Adrenal gland (tissue), 12 donors: Measurements from ENCODE around the gene SRXN1. TPM values are rescaled to one million over a fixed set of nuclear protein-coding genes. Genes with fewer than 3 reads are reported as not detected.
A peak's percentile ranks its signal among the peaks of the same experiment; 100 is the strongest.

Experiments used
- DNase-seq, 7 donors: peaks; one replicate each; pipeline ENCODE4 v3.0.0-alpha.2; 2019 to 2020
- H3K27ac ChIP-seq, 5 donors: fragments of 200-600 bp; sonication (generic) in 4 of 5; 1 replicate in 3 of 5; 2 replicates in 2 of 5; pipeline versions ENCODE4 v1.5.1 to v1.8.0; 2016 to 2020; ENCODE audit warnings: mild to moderate bottlenecking in 1 of 5
- H3K27me3 ChIP-seq: fragments of 200-600 bp; 2 replicates; pipeline ENCODE4 v1.8.0; 2021
- H3K36me3 ChIP-seq, 2 donors: fragments of 200-600 bp; replicated peaks in 1 of 2; 1 replicate in 1 of 2; 2 replicates in 1 of 2; pipeline versions ENCODE4 v1.5.1 to v1.8.0; 2018 to 2022
- H3K4me1 ChIP-seq, 2 donors: fragments of 200-600 bp; replicated peaks in 1 of 2; 1 replicate in 1 of 2; 2 replicates in 1 of 2; pipeline versions ENCODE4 v1.5.1 to v1.8.0; 2018 to 2021
- H3K4me3 ChIP-seq, 4 donors: fragments of 200-600 bp; sonication (generic) in 3 of 4; one replicate each; pipeline ENCODE4 v1.5.1; 2016 to 2018
- H3K9me3 ChIP-seq, 3 donors: fragments of 200-600 bp; sonication (generic) in 1 of 3; replicated peaks in 1 of 3; 1 replicate in 2 of 3; 2 replicates in 1 of 3; pipeline versions ENCODE4 v1.5.1 to v1.8.0; 2016 to 2021
- CTCF ChIP-seq, 6 experiments: fragments of 450-650 bp in 4 of 6; fragments of 200-600 bp in 2 of 6; sonication (generic) in 1 of 6; IDR thresholded peaks; 1 replicate in 5 of 6; 2 replicates in 1 of 6; pipeline versions ENCODE4 v1.5.1 to v1.8.0; 2016 to 2021; ENCODE audit warnings: antibody characterized with exemption in 6 of 6, mild to moderate bottlenecking in 2 of 6, moderate library complexity in 1 of 6
- POLR2A ChIP-seq, 2 donors: fragments of 450-650 bp; IDR thresholded peaks; one replicate each; pipeline ENCODE4 v1.6.1; 2017; ENCODE audit warnings: antibody characterized with exemption in 2 of 2, mild to moderate bottlenecking in 2 of 2, moderate library complexity in 1 of 2
- WGBS, 4 donors: extraction: QIAGEN DNeasy Blood & Tissue Kit in 2 of 4; methylation state at CpG; one replicate each; pipeline versions ENCODE4 v1.1.5 to v1.1.7; 2013 to 2017; 5-methylcytosine and 5-hydroxymethylcytosine counted together
- intact Hi-C, 2 donors: fragments of 100-400 bp; cut with DNase I; formaldehyde crosslinking; loops; one replicate each; pipeline versions ENCODE4 v1.14.1 to v1.15.0; 2022 to 2023
- polyA plus RNA-seq, 3 donors: library from polyadenylated mRNA; stranded (reverse); fragments of 200-250 nt in 2 of 3; fragments of 350-450 nt in 1 of 3; fragmentation: Illumina TruSeq in 1 of 3; extraction: RNeasy Lipid Tissue Mini Kit (QIAGEN cat#74804) in 1 of 3; gene quantifications; one replicate each; pipeline ENCODE4 v1.2.3, GENCODE V29; 2013 to 2014
- total RNA-seq, 9 donors: library from RNA; depleted of rRNA in 4 of 9; stranded (reverse); fragments of >200 nt in 4 of 9; fragments of 120-200 nt in 1 of 9; fragmentation: NEBNext Ultra II Directional in 1 of 9; extraction: Animal tissue kit (Norgen Biotek cat#: 25700) in 1 of 9; gene quantifications; one replicate each; pipeline versions ENCODE4 v1.1.0 to v1.2.4, GENCODE V29; 2013 to 2023
- donor health status: healthy with polysubstance abuse.
- donor health status: Bipolar disorder and iron deficiency.
- donor health status: DM: yes; HTN: yes; CAD: no.
- donor health status: DM: no; HTN: no; CAD: no.
- donor health status: DM: no; HTN: no; CAD: no.
- donor health status: DM: yes; HTN: yes; CAD: no.

SRXN1 gene
- total and polyA plus RNA-seq, 12 donors: 19.1 to 203 (median 67.6) TPM

GRCh38 chr20:646868-647233, 6.1 kb downstream of the SRXN1 start:
- peaks cover 27 to 33% of the 10 kb centered on the region in 2 donors for H3K4me1 ChIP-seq
- DNase-seq: no peak

GRCh38 chr20:646107-646867, 6.7 kb downstream of the SRXN1 start:
- TF ChIP-seq CTCF (IDR thresholded peaks at IDR 0.05) (no peak), POLR2A (IDR thresholded peaks at IDR 0.05) (no peak)
- H3K27ac ChIP-seq: peak overlapping the region in 3 of 5 donors; percentile 40 to 78 (median 52)
- WGBS, 4 donors: 51 to 61% (median 55%) methylated on average over 8 to 10 of the region's 10 CpGs

More at GRCh38 chr20:646868-647233, 6.1 kb downstream of the SRXN1 start:
- 71 to 83% (median 78%) methylated on average over 2 of the region's 2 CpGs for WGBS, 4 donors
- Histone ChIP-seq H3K4me3 (no peak overlapping the region), H3K27me3 (no peaks in the 10 kb centered on the region), H3K27ac (peak overlapping the region in 3 of 5 donors; percentile 19 to 42 (median 21)), H3K9me3 (no peaks in the 10 kb centered on the region), H3K36me3 (peaks cover 0 to 36% of the 10 kb centered on the region in 2 donors)
- intact Hi-C loops: loop anchor here in 1 of 2 donors (5.0 kb wide), 1 partner anchor 85 kb away; no protein-coding TSS in a partner anchor
- TF ChIP-seq POLR2A (IDR thresholded peaks at IDR 0.05) (no peak), CTCF (IDR thresholded peaks at IDR 0.05) (no peak)

DNA sequence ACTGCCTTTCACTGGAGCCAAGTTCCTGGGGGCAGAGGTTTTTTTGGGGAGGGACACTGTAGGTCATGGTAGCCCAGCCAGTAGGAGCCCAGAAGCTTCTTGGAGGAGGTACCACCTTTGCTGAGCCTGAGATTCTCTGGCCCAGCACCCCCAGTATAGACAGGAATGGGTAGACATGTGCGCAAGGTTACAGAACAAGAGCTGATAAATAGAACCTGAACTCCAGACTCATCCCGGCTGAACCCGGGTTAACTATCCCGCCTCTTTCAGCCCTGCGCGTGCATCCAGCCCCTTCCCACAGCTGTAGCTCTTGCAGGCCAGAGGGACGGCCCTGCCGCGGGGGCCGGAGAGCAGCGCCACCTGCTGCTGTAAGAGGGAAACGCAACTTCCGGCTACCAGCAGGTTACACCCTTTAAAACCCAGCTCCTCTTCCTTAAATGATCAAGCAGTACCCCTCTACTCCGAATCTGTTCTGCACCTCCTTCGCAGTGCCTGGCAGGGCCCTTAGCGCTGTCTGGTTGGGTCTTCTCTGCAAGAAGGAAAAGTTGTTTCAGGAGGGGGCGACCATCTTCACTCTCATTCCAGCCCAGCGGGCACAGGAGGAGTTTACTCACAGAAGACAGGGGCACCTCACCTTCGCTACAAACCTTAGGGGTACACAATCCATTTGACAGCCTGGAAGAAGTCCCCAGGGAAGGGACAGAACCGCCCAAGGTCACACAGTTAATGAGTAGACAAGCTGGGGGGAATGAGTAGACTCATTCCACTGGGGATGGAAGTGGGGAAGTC, 7.5 kb downstream of the SRXN1 start:
- Histone ChIP-seq H3K36me3 (peaks cover 0 to 33% of the 10 kb centered on the region in 2 donors), H3K4me3 (no peak overlapping the region), H3K9me3 (no peaks in the 10 kb centered on the region), H3K4me1 (peaks cover 22 to 25% of the 10 kb centered on the region in 2 donors), H3K27ac (peak overlapping the region in 3 of 5 donors; percentile 40 to 78 (median 52)), H3K27me3 (no peaks in the 10 kb centered on the region)
- DNase-seq: peak; percentile 49 to 83 (median 67)
- intact Hi-C loops: loop anchor here in 1 of 2 donors (5.0 kb wide), 1 partner anchor 83 kb away; no protein-coding TSS in a partner anchor
- TF ChIP-seq POLR2A (IDR thresholded peaks at IDR 0.05): no peak
- TF ChIP-seq CTCF (IDR thresholded peaks at IDR 0.05): peak; percentile 77 to 92 (median 86)
- 19 to 29% (median 21%) methylated on average over 12 to 20 of the region's 20 CpGs for WGBS, 4 donors

More at GRCh38 chr20:646107-646867, 6.7 kb downstream of the SRXN1 start:
- H3K9me3 ChIP-seq: no peaks in the 10 kb centered on the region
- intact Hi-C loops: loop anchor here in 1 of 2 donors (5.0 kb wide), 1 partner anchor 84 kb away; no protein-coding TSS in a partner anchor
- no peaks in the 10 kb centered on the region for H3K27me3 ChIP-seq
- H3K36me3 ChIP-seq: peaks cover 0 to 36% of the 10 kb centered on the region in 2 donors
- DNase-seq: peak in 6 of 7 donors; percentile 45 to 71 (median 57)
- H3K4me1 ChIP-seq: peaks cover 23 to 28% of the 10 kb centered on the region in 2 donors
- H3K4me3 ChIP-seq: no peak overlapping the region
